ENCODE data around the gene PTCH2. TPM values are rescaled to one million over a fixed set of nuclear protein-coding genes. Genes with fewer than 3 reads are reported as not detected.

The PTCH2 gene
- 0.57 TPM for polyA plus RNA-seq (2013, experiment 1 of 2)
- polyA plus RNA-seq (2013, experiment 2 of 2) = 0.70 TPM

- Histone ChIP-seq H4K8ac (ENCODE audit: low read length) (peak within 1 kb of the TSS; percentile 37), H3K27ac (ENCODE audit: low read length, poor library complexity, severe bottlenecking) (no peak within 1 kb of the TSS), H3K9me3 (ENCODE audit: control insufficient read depth, low read length) (no peaks in the 10 kb centered on the region), H3K14ac (ENCODE audit: low read length in 2 of 2) (peak within 1 kb of the TSS; percentile 47 to 83), H2BK15ac (ENCODE audit: low read depth, poor library complexity, severe bottlenecking) (peak within 1 kb of the TSS; percentile 96), H3K36me3 (ENCODE audit: control insufficient read depth in 1 of 2, insufficient read depth in 2 of 2, low read depth in 1 of 2, low read length in 2 of 2) (no peaks in the 10 kb centered on the region), H3K23ac (ENCODE audit: low read length in 2 of 2) (peak within 1 kb of the TSS in 1 of 2 experiments; percentile 91), H2BK5ac (ENCODE audit: low read depth, low read length, poor library complexity, severe bottlenecking) (no peak within 1 kb of the TSS), H3K79me1 (replicated peaks; ENCODE audit: low read length, poor library complexity, severe bottlenecking) (no peaks in the 10 kb centered on the region), H4K91ac (ENCODE audit: low read length) (peak within 1 kb of the TSS; percentile 21), H2BK120ac (ENCODE audit: low read depth, low read length) (peak within 1 kb of the TSS; percentile 19), H3K4me2 (ENCODE audit: low read length, poor library complexity, severe bottlenecking) (peak within 1 kb of the TSS; percentile 99), H2AK5ac (ENCODE audit: low read length, severe bottlenecking) (no peak within 1 kb of the TSS), H3K4me1 (ENCODE audit: control insufficient read depth, insufficient read depth, low read depth, low read length) (peaks cover 10% of the 10 kb centered on the region), H3K4ac (ENCODE audit: low read depth in 1 of 2, low read length in 2 of 2) (peak within 1 kb of the TSS; percentile 46 to 60), H3K27me3 (ENCODE audit: control insufficient read depth in 1 of 2, insufficient read depth in 1 of 2, low read length in 2 of 2) (no peaks in the 10 kb centered on the region), H2BK12ac (ENCODE audit: low read length in 2 of 2) (peak within 1 kb of the TSS in 1 of 2 experiments; percentile 87), H2AFZ (ENCODE audit: low read depth, low read length) (peak within 1 kb of the TSS; percentile 92), H3K9ac (ENCODE audit: low read length) (peak within 1 kb of the TSS; percentile 86), H3K18ac (ENCODE audit: low read depth in 1 of 2, low read length in 2 of 2) (peak within 1 kb of the TSS; percentile 87 to 96), H3K4me3 (ENCODE audit: insufficient read depth in 1 of 2, low read depth in 1 of 2, low read length in 2 of 2) (peak within 1 kb of the TSS; percentile 64 to 78)
- 1% methylated on average over 58 of the region's 72 CpGs for WGBS
- DNase-seq = peak; percentile 84
Observed at GRCh38 chr1:44842862-44843655, at the start of gene PTCH2. TSS of gene PTCH2 (minus strand) at chr1:44843253. CDS start at chr1:44842932, 321 bp downstream.

- no peak overlapping the region for H3K18ac ChIP-seq (ENCODE audit: low read depth in 1 of 2, low read length in 2 of 2)
- no peaks in the 10 kb centered on the region for H3K4me1 ChIP-seq (ENCODE audit: control insufficient read depth, insufficient read depth, low read depth, low read length)
- peaks cover 16% of the 10 kb centered on the region for H3K9me3 ChIP-seq (ENCODE audit: control insufficient read depth, low read length)
- no peak overlapping the region for H3K4me2 ChIP-seq (ENCODE audit: low read length, poor library complexity, severe bottlenecking)
- H2BK12ac ChIP-seq (ENCODE audit: low read length in 2 of 2) = no peak overlapping the region
- peaks cover 9 to 39% of the 10 kb centered on the region in 2 experiments for H3K36me3 ChIP-seq (ENCODE audit: control insufficient read depth in 1 of 2, insufficient read depth in 2 of 2, low read depth in 1 of 2, low read length in 2 of 2)
- no peak overlapping the region for H4K91ac ChIP-seq (ENCODE audit: low read length)
- H3K9ac ChIP-seq (ENCODE audit: low read length) = no peak overlapping the region
- H2AK5ac ChIP-seq (ENCODE audit: low read length, severe bottlenecking) = no peak overlapping the region
- H3K23ac ChIP-seq (ENCODE audit: low read length in 2 of 2) = no peak overlapping the region
- no peak overlapping the region for H2BK5ac ChIP-seq (ENCODE audit: low read depth, low read length, poor library complexity, severe bottlenecking)
- no peak overlapping the region for H3K14ac ChIP-seq (ENCODE audit: low read length in 2 of 2)
- no peaks in the 10 kb centered on the region for H3K79me1 ChIP-seq (replicated peaks; ENCODE audit: low read length, poor library complexity, severe bottlenecking)
- H2BK120ac ChIP-seq (ENCODE audit: low read depth, low read length) = no peak overlapping the region
- H3K27me3 ChIP-seq (ENCODE audit: control insufficient read depth in 1 of 2, insufficient read depth in 1 of 2, low read length in 2 of 2) = no peaks in the 10 kb centered on the region
- WGBS = 92% methylated on average over 3 of the region's 3 CpGs
- no peak overlapping the region for H3K27ac ChIP-seq (ENCODE audit: low read length, poor library complexity, severe bottlenecking)
- no peak overlapping the region for H3K4ac ChIP-seq (ENCODE audit: low read depth in 1 of 2, low read length in 2 of 2)
- no peak overlapping the region for H2AFZ ChIP-seq (ENCODE audit: low read depth, low read length)
- H3K4me3 ChIP-seq (ENCODE audit: insufficient read depth in 1 of 2, low read depth in 1 of 2, low read length in 2 of 2) = no peak overlapping the region
- no peak overlapping the region for H4K8ac ChIP-seq (ENCODE audit: low read length)
- H2BK15ac ChIP-seq (ENCODE audit: low read depth, poor library complexity, severe bottlenecking) = no peak overlapping the region
- DNase-seq = no peak
Observed at GRCh38 chr1:44890007-44890406, 47.0 kb upstream of the PTCH2 start.

DNA sequence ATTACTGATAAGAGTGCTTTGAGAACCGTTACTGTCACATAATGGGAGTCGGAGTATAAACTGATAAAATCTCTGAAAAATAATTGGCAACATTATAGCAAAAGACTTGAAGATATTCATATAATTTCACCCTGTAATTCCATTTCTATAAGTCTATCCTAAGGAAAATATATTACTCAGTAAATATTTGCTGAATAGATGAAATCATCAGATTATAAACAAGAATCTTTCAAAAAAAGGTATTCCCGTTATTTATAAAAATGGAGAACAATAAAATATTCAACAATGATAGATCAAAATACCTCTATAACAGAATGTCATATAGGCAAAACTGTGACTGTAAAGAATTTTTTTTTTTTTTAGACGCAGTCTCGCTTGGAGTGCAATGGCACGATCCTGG is 42.4 kb upstream of the PTCH2 start:
- WGBS = 96% methylated on average over 3 of the region's 6 CpGs
- H3K14ac ChIP-seq (ENCODE audit: low read length in 2 of 2) = no peak overlapping the region
- H4K91ac ChIP-seq (ENCODE audit: low read length) = no peak overlapping the region

DNA sequence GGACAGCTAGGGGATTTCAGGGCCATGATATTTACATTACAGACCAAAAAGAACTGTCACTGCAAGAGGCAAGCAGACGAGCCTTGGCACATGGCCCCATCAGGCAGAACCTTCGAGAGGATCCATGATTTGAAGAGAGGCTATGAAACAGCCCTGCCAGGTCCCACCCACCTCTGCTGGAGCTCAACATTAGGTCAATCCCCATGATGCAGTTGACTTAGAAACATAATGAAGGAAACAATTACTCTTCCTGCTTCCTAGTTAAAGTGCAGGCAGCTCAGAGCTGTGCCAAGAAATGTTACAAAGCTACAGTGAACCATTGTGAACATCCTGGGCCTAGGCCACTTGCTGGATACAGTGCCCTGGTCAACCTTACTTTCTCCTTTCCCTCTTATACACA is 41.7 kb upstream of the PTCH2 start:
- Histone ChIP-seq H4K8ac (ENCODE audit: low read length) (no peak overlapping the region), H2AFZ (ENCODE audit: low read depth, low read length) (no peak overlapping the region), H2BK15ac (ENCODE audit: low read depth, poor library complexity, severe bottlenecking) (no peak overlapping the region), H2AK5ac (ENCODE audit: low read length, severe bottlenecking) (no peak overlapping the region), H3K4me2 (ENCODE audit: low read length, poor library complexity, severe bottlenecking) (no peak overlapping the region), H3K14ac (ENCODE audit: low read length in 2 of 2) (no peak overlapping the region), H3K36me3 (ENCODE audit: control insufficient read depth in 1 of 2, insufficient read depth in 2 of 2, low read depth in 1 of 2, low read length in 2 of 2) (peaks cover 14 to 41% of the 10 kb centered on the region in 2 experiments), H4K91ac (ENCODE audit: low read length) (no peak overlapping the region), H3K27ac (ENCODE audit: low read length, poor library complexity, severe bottlenecking) (no peak overlapping the region), H3K9ac (ENCODE audit: low read length) (no peak overlapping the region), H2BK12ac (ENCODE audit: low read length in 2 of 2) (no peak overlapping the region), H3K4me1 (ENCODE audit: control insufficient read depth, insufficient read depth, low read depth, low read length) (no peaks in the 10 kb centered on the region), H2BK120ac (ENCODE audit: low read depth, low read length) (no peak overlapping the region), H3K4me3 (ENCODE audit: insufficient read depth in 1 of 2, low read depth in 1 of 2, low read length in 2 of 2) (no peak overlapping the region), H2BK5ac (ENCODE audit: low read depth, low read length, poor library complexity, severe bottlenecking) (no peak overlapping the region), H3K79me1 (replicated peaks; ENCODE audit: low read length, poor library complexity, severe bottlenecking) (no peaks in the 10 kb centered on the region), H3K23ac (ENCODE audit: low read length in 2 of 2) (no peak overlapping the region), H3K9me3 (ENCODE audit: control insufficient read depth, low read length) (peaks cover 1% of the 10 kb centered on the region), H3K18ac (ENCODE audit: low read depth in 1 of 2, low read length in 2 of 2) (no peak overlapping the region), H3K4ac (ENCODE audit: low read depth in 1 of 2, low read length in 2 of 2) (no peak overlapping the region), H3K27me3 (ENCODE audit: control insufficient read depth in 1 of 2, insufficient read depth in 1 of 2, low read length in 2 of 2) (no peaks in the 10 kb centered on the region)
- DNase-seq = no peak
- 90% methylated on average over 2 of the region's 2 CpGs for WGBS

More for the DNA sequence above, 42.4 kb upstream of the PTCH2 start:
- H3K4me2 ChIP-seq (ENCODE audit: low read length, poor library complexity, severe bottlenecking) = no peak overlapping the region
- no peak overlapping the region for H2BK120ac ChIP-seq (ENCODE audit: low read depth, low read length)
- no peak overlapping the region for H3K4ac ChIP-seq (ENCODE audit: low read depth in 1 of 2, low read length in 2 of 2)
- no peak overlapping the region for H2AFZ ChIP-seq (ENCODE audit: low read depth, low read length)
- H3K27me3 ChIP-seq (ENCODE audit: control insufficient read depth in 1 of 2, insufficient read depth in 1 of 2, low read length in 2 of 2) = no peaks in the 10 kb centered on the region
- no peak overlapping the region for H3K18ac ChIP-seq (ENCODE audit: low read depth in 1 of 2, low read length in 2 of 2)
- peaks cover 8% of the 10 kb centered on the region for H3K9me3 ChIP-seq (ENCODE audit: control insufficient read depth, low read length)
- DNase-seq = no peak
- H3K4me3 ChIP-seq (ENCODE audit: insufficient read depth in 1 of 2, low read depth in 1 of 2, low read length in 2 of 2) = no peak overlapping the region
- no peaks in the 10 kb centered on the region for H3K4me1 ChIP-seq (ENCODE audit: control insufficient read depth, insufficient read depth, low read depth, low read length)
- H3K79me1 ChIP-seq (replicated peaks; ENCODE audit: low read length, poor library complexity, severe bottlenecking) = no peaks in the 10 kb centered on the region
- H4K8ac ChIP-seq (ENCODE audit: low read length) = no peak overlapping the region
- H2BK12ac ChIP-seq (ENCODE audit: low read length in 2 of 2) = no peak overlapping the region
- H3K36me3 ChIP-seq (ENCODE audit: control insufficient read depth in 1 of 2, insufficient read depth in 2 of 2, low read depth in 1 of 2, low read length in 2 of 2) = peaks cover 13 to 39% of the 10 kb centered on the region in 2 experiments
- H2AK5ac ChIP-seq (ENCODE audit: low read length, severe bottlenecking) = no peak overlapping the region
- H2BK15ac ChIP-seq (ENCODE audit: low read depth, poor library complexity, severe bottlenecking) = no peak overlapping the region
- H3K9ac ChIP-seq (ENCODE audit: low read length) = no peak overlapping the region
- no peak overlapping the region for H3K23ac ChIP-seq (ENCODE audit: low read length in 2 of 2)
- no peak overlapping the region for H3K27ac ChIP-seq (ENCODE audit: low read length, poor library complexity, severe bottlenecking)
- no peak overlapping the region for H2BK5ac ChIP-seq (ENCODE audit: low read depth, low read length, poor library complexity, severe bottlenecking)
